C4-2B (cell line): ENCODE results near the gene ARIH2.

Source experiments
- CTCF ChIP-seq: fragments of 450-650 bp; conservative IDR thresholded peaks from 2 replicates; pipeline ENCODE4 v1.5.1; 2017; ENCODE audit warnings: mild to moderate bottlenecking
- ZFX ChIP-seq: fragments of 450-650 bp; IDR thresholded peaks from 2 replicates; pipeline ENCODE4 v1.6.1; 2017

GRCh38 chr3:49015072-49015471, 96.4 kb downstream of the ARIH2 start:
- TF ChIP-seq CTCF = no peak
- no peak for TF ChIP-seq ZFX
